Activated CD4-positive, alpha-beta memory T cell treated with anti-CD3 and anti-CD28 coated beads, Interleukin-2, amount 10 ng/mL, durations not matched to agents 7 days and 5 days (primary cell): ENCODE results near the gene ADGRL3. TPM values are rescaled to one million over a fixed set of nuclear protein-coding genes. Genes with fewer than 3 reads are reported as not detected.

Experiments used
- CTCF ChIA-PET: fragments of 350-600 bp; sonication (Branson Sonifier 250); formaldehyde crosslinking; loops from one replicate; lab custom pipeline; 2021; ENCODE audit warnings: antibody characterized with exemption, inconsistent platforms; lab: Charles Lee
- POLR2A ChIA-PET: fragments of 350-600 bp; sonication (Branson Sonifier 250); formaldehyde crosslinking; loops from one replicate; lab custom pipeline; 2021; ENCODE audit warnings: antibody characterized with exemption; lab: Charles Lee
- DNase-seq: peaks from one replicate; pipeline ENCODE4 v3.0.0-alpha.2; 2020
- H3K27ac Mint-ChIP-seq: one replicate; pipeline ENCODE4 v1.8.0; 2021; ENCODE audit warnings: mild to moderate bottlenecking, mixed read lengths
- H3K27me3 Mint-ChIP-seq: one replicate; pipeline ENCODE4 v1.8.0; 2021; ENCODE audit warnings: mixed read lengths
- H3K36me3 Mint-ChIP-seq: one replicate; pipeline ENCODE4 v1.8.0; 2021; ENCODE audit warnings: low read depth, mixed read lengths
- H3K4me1 Mint-ChIP-seq: one replicate; pipeline ENCODE4 v1.8.0; 2021; ENCODE audit warnings: mixed read lengths
- H3K4me3 Mint-ChIP-seq: one replicate; pipeline ENCODE4 v1.8.0; 2021; ENCODE audit warnings: mild to moderate bottlenecking, mixed read lengths
- H3K9me3 Mint-ChIP-seq: one replicate; pipeline ENCODE4 v1.8.0; 2021; ENCODE audit warnings: mixed read lengths
- total RNA-seq, 2 experiments: library from RNA; stranded (reverse); gene quantifications; one replicate each; pipeline ENCODE4 v1.2.3, GENCODE V29; 2021

The ADGRL3 gene
- total RNA-seq, 2 experiments from 2014 or later = not detected

GRCh38 chr4:61212788-61213187, 12.7 kb downstream of the ADGRL3 start:
- CTCF ChIA-PET = no interaction called here
- POLR2A ChIA-PET = no interaction called here
- H3K27me3 Mint-ChIP-seq = no peaks in the 10 kb centered on the region

GRCh38 chr4:61214680-61215079, 14.6 kb downstream of the ADGRL3 start:
- Mint-ChIP-seq H3K36me3 (no peaks in the 10 kb centered on the region), H3K4me3 (no peak overlapping the region), H3K27ac (no peak overlapping the region), H3K4me1 (no peaks in the 10 kb centered on the region), H3K27me3 (no peaks in the 10 kb centered on the region), H3K9me3 (no peaks in the 10 kb centered on the region)
- ChIA-PET POLR2A (no interaction called here), CTCF (no interaction called here)
- no peak for DNase-seq

More at GRCh38 chr4:61212788-61213187, 12.7 kb downstream of the ADGRL3 start:
- H3K4me3 Mint-ChIP-seq = no peak overlapping the region
- H3K9me3 Mint-ChIP-seq = no peaks in the 10 kb centered on the region
- no peaks in the 10 kb centered on the region for H3K36me3 Mint-ChIP-seq
- H3K4me1 Mint-ChIP-seq = no peaks in the 10 kb centered on the region
- no peak overlapping the region for H3K27ac Mint-ChIP-seq
- DNase-seq = no peak

- ChIA-PET CTCF (no interaction called here), POLR2A (no interaction called here)
- no peak for DNase-seq
- Mint-ChIP-seq H3K36me3 (no peaks in the 10 kb centered on the region), H3K27me3 (no peaks in the 10 kb centered on the region), H3K4me3 (no peak overlapping the region), H3K27ac (no peak overlapping the region), H3K4me1 (no peaks in the 10 kb centered on the region), H3K9me3 (no peaks in the 10 kb centered on the region)
Measured at GRCh38 chr4:61217222-61217621, 17.1 kb downstream of the ADGRL3 start.

GRCh38 chr4:61220556-61220955, 20.4 kb downstream of the ADGRL3 start:
- POLR2A ChIA-PET = no interaction called here
- Mint-ChIP-seq H3K4me1 (no peaks in the 10 kb centered on the region), H3K36me3 (no peaks in the 10 kb centered on the region)

GRCh38 chr4:61223385-61223784, 23.3 kb downstream of the ADGRL3 start:
- CTCF ChIA-PET = no interaction called here
- Mint-ChIP-seq H3K27ac (no peak overlapping the region), H3K27me3 (no peaks in the 10 kb centered on the region), H3K4me1 (no peaks in the 10 kb centered on the region), H3K9me3 (no peaks in the 10 kb centered on the region), H3K36me3 (no peaks in the 10 kb centered on the region), H3K4me3 (no peak overlapping the region)
- POLR2A ChIA-PET = no interaction called here
- no peak for DNase-seq

More at GRCh38 chr4:61220556-61220955, 20.4 kb downstream of the ADGRL3 start:
- H3K9me3 Mint-ChIP-seq = no peaks in the 10 kb centered on the region
- H3K4me3 Mint-ChIP-seq = no peak overlapping the region
- H3K27me3 Mint-ChIP-seq = no peaks in the 10 kb centered on the region
- DNase-seq = no peak
- CTCF ChIA-PET = no interaction called here
- H3K27ac Mint-ChIP-seq = no peak overlapping the region

GRCh38 chr4:61224573-61224972, 24.4 kb downstream of the ADGRL3 start:
- POLR2A ChIA-PET = no interaction called here
- DNase-seq = no peak
- H3K27ac Mint-ChIP-seq = no peak overlapping the region
- no peaks in the 10 kb centered on the region for H3K9me3 Mint-ChIP-seq
- no peaks in the 10 kb centered on the region for H3K27me3 Mint-ChIP-seq
- no peaks in the 10 kb centered on the region for H3K36me3 Mint-ChIP-seq
- H3K4me1 Mint-ChIP-seq = no peaks in the 10 kb centered on the region
- H3K4me3 Mint-ChIP-seq = no peak overlapping the region
- CTCF ChIA-PET = no interaction called here

DNA sequence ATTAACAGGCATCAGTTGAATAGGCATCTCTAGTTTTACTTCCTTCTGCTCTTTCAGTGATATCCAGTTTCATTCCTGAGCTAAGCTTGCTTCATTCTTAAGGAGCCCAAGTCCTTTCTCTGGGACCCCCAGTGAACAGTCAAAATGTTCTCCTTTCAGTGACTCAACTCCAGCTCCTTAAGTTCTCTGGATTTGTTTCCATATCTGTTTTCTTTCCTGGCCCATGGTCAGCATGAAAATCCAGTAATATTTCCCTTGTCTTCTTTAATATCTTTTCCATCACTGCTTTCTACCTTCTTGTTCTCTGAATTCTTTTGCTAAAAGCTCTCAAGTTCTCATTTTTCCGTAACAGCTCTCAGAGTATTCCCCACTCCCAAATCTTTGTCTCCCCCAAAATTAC, 25.5 kb downstream of the ADGRL3 start:
- ChIA-PET CTCF (no interaction called here), POLR2A (no interaction called here)
- H3K27ac Mint-ChIP-seq = no peak overlapping the region
- no peak for DNase-seq
- H3K36me3 Mint-ChIP-seq = no peaks in the 10 kb centered on the region
- H3K4me3 Mint-ChIP-seq = no peak overlapping the region
- H3K27me3 Mint-ChIP-seq = no peaks in the 10 kb centered on the region
- no peaks in the 10 kb centered on the region for H3K4me1 Mint-ChIP-seq
- no peaks in the 10 kb centered on the region for H3K9me3 Mint-ChIP-seq

GRCh38 chr4:61231421-61231820, 31.3 kb downstream of the ADGRL3 start:
- H3K9me3 Mint-ChIP-seq = peaks cover 12% of the 10 kb centered on the region
- H3K4me3 Mint-ChIP-seq = no peak overlapping the region
- DNase-seq = no peak
- no peaks in the 10 kb centered on the region for H3K27me3 Mint-ChIP-seq
- no peaks in the 10 kb centered on the region for H3K36me3 Mint-ChIP-seq
- no peak overlapping the region for H3K27ac Mint-ChIP-seq
- POLR2A ChIA-PET = no interaction called here
- CTCF ChIA-PET = no interaction called here
- H3K4me1 Mint-ChIP-seq = no peaks in the 10 kb centered on the region

- no peaks in the 10 kb centered on the region for H3K36me3 Mint-ChIP-seq
- CTCF ChIA-PET = no interaction called here
Measured at GRCh38 chr4:61239250-61239649, 39.1 kb downstream of the ADGRL3 start.

DNA sequence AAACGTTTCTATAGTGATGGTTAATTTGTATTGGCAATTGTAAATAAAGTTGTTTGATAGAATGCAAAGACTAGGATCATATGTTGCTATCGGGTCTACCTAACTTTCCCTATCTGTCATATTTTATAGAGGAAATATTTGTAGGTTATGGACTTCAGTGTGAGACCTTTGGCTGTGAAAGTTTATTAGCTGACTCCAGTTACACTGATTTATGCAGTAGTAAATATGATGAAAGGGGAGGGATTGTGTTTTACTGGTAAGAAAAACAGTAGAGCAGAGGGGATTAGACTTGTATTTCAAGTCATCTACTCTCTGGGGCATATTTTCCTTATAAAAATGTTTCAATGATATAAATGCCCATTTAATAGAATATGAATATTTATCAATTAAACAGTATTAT, 43.8 kb downstream of the ADGRL3 start:
- CTCF ChIA-PET = no interaction called here

More at GRCh38 chr4:61239250-61239649, 39.1 kb downstream of the ADGRL3 start:
- Mint-ChIP-seq H3K27me3 (no peaks in the 10 kb centered on the region), H3K9me3 (peaks cover 5% of the 10 kb centered on the region), H3K4me1 (no peaks in the 10 kb centered on the region), H3K27ac (no peak overlapping the region), H3K4me3 (no peak overlapping the region)
- DNase-seq = no peak
- POLR2A ChIA-PET = no interaction called here

GRCh38 chr4:61245069-61245714, 45.1 kb downstream of the ADGRL3 start:
- ChIA-PET POLR2A (no interaction called here), CTCF (no interaction called here)
- Mint-ChIP-seq H3K27ac (no peak overlapping the region), H3K36me3 (no peaks in the 10 kb centered on the region), H3K9me3 (peaks cover 8% of the 10 kb centered on the region), H3K4me3 (no peak overlapping the region), H3K4me1 (no peaks in the 10 kb centered on the region), H3K27me3 (no peaks in the 10 kb centered on the region)
- no peak for DNase-seq

More for the DNA sequence above, 43.8 kb downstream of the ADGRL3 start:
- POLR2A ChIA-PET = no interaction called here
- Mint-ChIP-seq H3K36me3 (no peaks in the 10 kb centered on the region), H3K4me3 (no peak overlapping the region), H3K4me1 (no peaks in the 10 kb centered on the region), H3K27ac (no peak overlapping the region), H3K27me3 (no peaks in the 10 kb centered on the region), H3K9me3 (peaks cover 2% of the 10 kb centered on the region)
- DNase-seq = no peak

- ChIA-PET POLR2A (no interaction called here), CTCF (no interaction called here)
- no peak overlapping the region for H3K4me3 Mint-ChIP-seq
- H3K4me1 Mint-ChIP-seq = no peaks in the 10 kb centered on the region
- no peaks in the 10 kb centered on the region for H3K27me3 Mint-ChIP-seq
- no peaks in the 10 kb centered on the region for H3K36me3 Mint-ChIP-seq
- no peak overlapping the region for H3K27ac Mint-ChIP-seq
- peaks cover 12% of the 10 kb centered on the region for H3K9me3 Mint-ChIP-seq
- DNase-seq = no peak
Measured at GRCh38 chr4:61246034-61246433, 45.9 kb downstream of the ADGRL3 start.

- CTCF ChIA-PET = no interaction called here
- no peak overlapping the region for H3K4me3 Mint-ChIP-seq
Measured at GRCh38 chr4:61248705-61249104, 48.6 kb downstream of the ADGRL3 start.

DNA sequence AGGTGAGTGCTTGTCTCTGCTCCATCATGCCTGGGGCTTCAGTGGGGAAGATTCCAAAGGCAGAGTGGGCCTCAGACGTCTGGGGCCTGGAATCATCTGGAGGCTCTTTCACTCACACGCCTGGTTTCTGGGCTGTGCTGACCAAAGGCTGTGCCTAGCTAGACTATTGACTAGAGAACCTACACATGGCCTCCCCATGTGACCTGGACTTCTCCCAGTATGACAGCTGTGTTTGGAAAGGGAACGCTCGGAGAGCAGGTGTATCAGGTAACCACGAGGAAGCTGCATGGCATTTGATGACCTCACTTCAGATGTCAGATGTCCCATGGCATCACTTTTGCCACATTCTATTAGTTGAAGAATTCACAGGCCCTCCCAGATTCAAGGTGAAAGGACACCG, 51.0 kb downstream of the ADGRL3 start:
- ChIA-PET CTCF (no interaction called here), POLR2A (no interaction called here)
- Mint-ChIP-seq H3K27me3 (no peaks in the 10 kb centered on the region), H3K9me3 (peaks cover 13% of the 10 kb centered on the region), H3K4me1 (no peaks in the 10 kb centered on the region), H3K36me3 (no peaks in the 10 kb centered on the region), H3K4me3 (no peak overlapping the region), H3K27ac (no peak overlapping the region)
- no peak for DNase-seq

More at GRCh38 chr4:61248705-61249104, 48.6 kb downstream of the ADGRL3 start:
- POLR2A ChIA-PET = no interaction called here
- Mint-ChIP-seq H3K9me3 (peaks cover 13% of the 10 kb centered on the region), H3K27ac (no peak overlapping the region), H3K36me3 (no peaks in the 10 kb centered on the region), H3K27me3 (no peaks in the 10 kb centered on the region), H3K4me1 (no peaks in the 10 kb centered on the region)
- DNase-seq = no peak
